Fibroblast of skin of left biceps (primary cell): ENCODE measurements around the gene NHLRC4.

Source experiments
- DNase-seq, 2 experiments: peaks; one replicate each; pipeline ENCODE4 v3.0.0-alpha.2; 2013; ENCODE audit warnings: low read depth in 2 of 2

The NHLRC4 gene

GRCh38 chr16:553601-554296 is 13.1 kb upstream of the NHLRC4 start:
- DNase-seq, result no peak

- no peak for DNase-seq
Measured at GRCh38 chr16:554297-554621, 12.5 kb upstream of the NHLRC4 start.

- DNase-seq, result no peak
Measured at GRCh38 chr16:554640-555365, 12.0 kb upstream of the NHLRC4 start.

GRCh38 chr16:555528-556473 is 11.0 kb upstream of the NHLRC4 start:
- DNase-seq, result no peak

- DNase-seq, result no peak
Measured at GRCh38 chr16:556474-557173, 10.2 kb upstream of the NHLRC4 start.

- DNase-seq, result no peak
Measured at GRCh38 chr16:557463-558297, 9.1 kb upstream of the NHLRC4 start.

- no peak for DNase-seq
Measured at GRCh38 chr16:558298-559020, 8.3 kb upstream of the NHLRC4 start.

- DNase-seq, result no peak
Measured at GRCh38 chr16:559021-559380, 7.8 kb upstream of the NHLRC4 start.

- no peak for DNase-seq
Measured at GRCh38 chr16:559411-560203, 7.2 kb upstream of the NHLRC4 start.

GRCh38 chr16:560204-560700 is 6.6 kb upstream of the NHLRC4 start, which contains the start of gene PRR35:
PRR35 (plus strand) TSS chr16:560394; CDS start chr16:563295, 2,901 bp downstream.
- DNase-seq, result no peak

- no peak for DNase-seq
Measured at GRCh38 chr16:560701-561412, 5.9 kb upstream of the NHLRC4 start.

- DNase-seq, result no peak
Measured at GRCh38 chr16:561413-561794, 5.4 kb upstream of the NHLRC4 start.

- no peak for DNase-seq
Measured at GRCh38 chr16:561957-562938, 4.6 kb upstream of the NHLRC4 start.

- no peak for DNase-seq
Measured at GRCh38 chr16:563072-563644, 3.6 kb upstream of the NHLRC4 start.

- no peak for DNase-seq
Measured at GRCh38 chr16:564690-565418, 2.0 kb upstream of the NHLRC4 start.
